Activated CD4-positive, alpha-beta T cell treated with anti-CD3 and anti-CD28 coated beads, Interleukin-2, amount 10 ng/mL, durations not matched to agents 7 days and 5 days (primary cell): Measurements from ENCODE around the gene PTPMT1. TPM values are rescaled to one million over a fixed set of nuclear protein-coding genes. Genes with fewer than 3 reads are reported as not detected.
"Not testable (repeated sequence)": the region's sequence is repeated elsewhere in the genome, so short reads cannot be mapped to it uniquely, and the experiment has no call there.

Experiments
- CTCF ChIA-PET: fragments of 350-600 bp; sonication (Branson Sonifier 250); formaldehyde crosslinking; loops from one replicate; lab custom pipeline; 2021; ENCODE audit warnings: antibody characterized with exemption; lab: Charles Lee
- POLR2A ChIA-PET: fragments of 350-600 bp; sonication (Branson Sonifier 250); formaldehyde crosslinking; loops from one replicate; lab custom pipeline; 2021; ENCODE audit warnings: antibody characterized with exemption; lab: Charles Lee
- DNase-seq: peaks from one replicate; pipeline ENCODE4 v3.0.0-alpha.2; 2020
- H3K27ac Mint-ChIP-seq: one replicate; pipeline ENCODE4 v1.8.0; 2021; ENCODE audit warnings: mild to moderate bottlenecking, moderate library complexity, mixed read lengths
- H3K27me3 Mint-ChIP-seq: one replicate; pipeline ENCODE4 v1.8.0; 2021; ENCODE audit warnings: mixed read lengths
- H3K36me3 Mint-ChIP-seq: one replicate; pipeline ENCODE4 v1.8.0; 2021; ENCODE audit warnings: low read depth, mixed read lengths
- H3K4me1 Mint-ChIP-seq: one replicate; pipeline ENCODE4 v1.8.0; 2021; ENCODE audit warnings: mixed read lengths
- H3K4me3 Mint-ChIP-seq: one replicate; pipeline ENCODE4 v1.8.0; 2021; ENCODE audit warnings: mild to moderate bottlenecking, moderate library complexity, mixed read lengths
- H3K9me3 Mint-ChIP-seq: one replicate; pipeline ENCODE4 v1.8.0; 2021; ENCODE audit warnings: mixed read lengths
- total RNA-seq, 2 experiments: library from RNA; stranded (reverse); gene quantifications; one replicate each; pipeline ENCODE4 v1.2.3, GENCODE V29; 2021

PTPMT1 gene, protein sequence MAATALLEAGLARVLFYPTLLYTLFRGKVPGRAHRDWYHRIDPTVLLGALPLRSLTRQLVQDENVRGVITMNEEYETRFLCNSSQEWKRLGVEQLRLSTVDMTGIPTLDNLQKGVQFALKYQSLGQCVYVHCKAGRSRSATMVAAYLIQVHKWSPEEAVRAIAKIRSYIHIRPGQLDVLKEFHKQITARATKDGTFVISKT
- total RNA-seq = 10 to 100 TPM; 34.2 to 40.5 TPM

- H3K27ac Mint-ChIP-seq = peak within 1 kb of the TSS; percentile 89
- DNase-seq = peak; percentile 70
- H3K9me3 Mint-ChIP-seq = no peaks in the 10 kb centered on the region
- peaks cover 30% of the 10 kb centered on the region for H3K4me1 Mint-ChIP-seq
- ChIA-PET CTCF (interaction anchor here (1.7 to 2.9 kb wide), 3 partner anchors 11 to 49 kb away, joined by 3 to 14 read pairs (median 8); partner anchors contain the start of gene CELF1), POLR2A (interaction anchor here (1.0 kb wide), 1 partner anchor 12 kb away, joined by 3 read pairs; no protein-coding TSS in a partner anchor)
- peaks cover 7% of the 10 kb centered on the region for H3K36me3 Mint-ChIP-seq
- H3K27me3 Mint-ChIP-seq = no peaks in the 10 kb centered on the region
- peak within 1 kb of the TSS; percentile 81 for H3K4me3 Mint-ChIP-seq
Measured at GRCh38 chr11:47565340-47566148, at the start of gene PTPMT1. Gene PTPMT1, plus strand, starts transcription at chr11:47565599. Its CDS starts 24 bp downstream, at chr11:47565623.

DNA sequence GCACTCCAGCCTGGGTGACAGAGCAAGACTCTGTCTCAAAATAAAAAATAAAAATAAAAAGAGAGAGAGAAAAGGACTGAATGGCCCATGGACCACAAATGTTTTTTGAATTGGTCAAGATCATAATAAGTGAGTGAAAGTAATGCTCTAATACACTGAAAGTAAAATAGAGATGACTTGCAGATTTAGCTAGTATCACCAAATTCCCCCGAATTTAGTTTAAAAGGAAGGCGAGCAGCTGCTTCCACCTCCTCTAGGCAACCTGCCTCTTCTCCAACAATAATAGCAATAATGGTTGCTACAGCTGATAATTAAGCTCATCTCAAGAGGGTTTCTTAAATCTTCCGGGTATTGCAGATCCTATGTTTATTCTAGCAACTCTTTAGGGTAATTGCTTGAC is 49.2 kb upstream of the PTPMT1 start:
- Mint-ChIP-seq H3K27me3 (no peaks in the 10 kb centered on the region), H3K36me3 (peaks cover 15% of the 10 kb centered on the region), H3K27ac (no peak overlapping the region), H3K9me3 (no peaks in the 10 kb centered on the region), H3K4me3 (no peak overlapping the region), H3K4me1 (peaks cover 69% of the 10 kb centered on the region)
- ChIA-PET POLR2A (no interaction called here), CTCF (interaction anchor here (0.6 to 2.6 kb wide), 6 partner anchors 17 to 670 kb away, joined by 3 to 11 read pairs (median 3); no protein-coding TSS in a partner anchor)
- no peak for DNase-seq

- H3K27ac Mint-ChIP-seq = no peak overlapping the region
- H3K4me3 Mint-ChIP-seq = no peak overlapping the region
- no peaks in the 10 kb centered on the region for H3K27me3 Mint-ChIP-seq
- ChIA-PET CTCF (interaction anchor here (0.6 to 3.3 kb wide), 13 partner anchors 7 to 105 kb away, joined by 3 to 15 read pairs (median 5); no protein-coding TSS in a partner anchor), POLR2A (no interaction called here)
- DNase-seq = no peak
- H3K9me3 Mint-ChIP-seq = no peaks in the 10 kb centered on the region
- H3K36me3 Mint-ChIP-seq = peaks cover 11% of the 10 kb centered on the region
- H3K4me1 Mint-ChIP-seq = peaks cover 69% of the 10 kb centered on the region
Measured at GRCh38 chr11:47516984-47517853, 48.2 kb upstream of the PTPMT1 start.

- Mint-ChIP-seq H3K36me3 (peaks cover 11% of the 10 kb centered on the region), H3K4me1 (peaks cover 69% of the 10 kb centered on the region), H3K4me3 (no peak overlapping the region), H3K9me3 (no peaks in the 10 kb centered on the region), H3K27ac (peak overlapping the region; percentile 60), H3K27me3 (no peaks in the 10 kb centered on the region)
- DNase-seq = no peak
- ChIA-PET POLR2A (no interaction called here), CTCF (interaction anchor here (1.0 to 3.3 kb wide), 4 partner anchors 9 to 51 kb away, joined by 3 to 15 read pairs (median 4); no protein-coding TSS in a partner anchor)
Measured at GRCh38 chr11:47518212-47518964, 47.0 kb upstream of the PTPMT1 start.

DNA sequence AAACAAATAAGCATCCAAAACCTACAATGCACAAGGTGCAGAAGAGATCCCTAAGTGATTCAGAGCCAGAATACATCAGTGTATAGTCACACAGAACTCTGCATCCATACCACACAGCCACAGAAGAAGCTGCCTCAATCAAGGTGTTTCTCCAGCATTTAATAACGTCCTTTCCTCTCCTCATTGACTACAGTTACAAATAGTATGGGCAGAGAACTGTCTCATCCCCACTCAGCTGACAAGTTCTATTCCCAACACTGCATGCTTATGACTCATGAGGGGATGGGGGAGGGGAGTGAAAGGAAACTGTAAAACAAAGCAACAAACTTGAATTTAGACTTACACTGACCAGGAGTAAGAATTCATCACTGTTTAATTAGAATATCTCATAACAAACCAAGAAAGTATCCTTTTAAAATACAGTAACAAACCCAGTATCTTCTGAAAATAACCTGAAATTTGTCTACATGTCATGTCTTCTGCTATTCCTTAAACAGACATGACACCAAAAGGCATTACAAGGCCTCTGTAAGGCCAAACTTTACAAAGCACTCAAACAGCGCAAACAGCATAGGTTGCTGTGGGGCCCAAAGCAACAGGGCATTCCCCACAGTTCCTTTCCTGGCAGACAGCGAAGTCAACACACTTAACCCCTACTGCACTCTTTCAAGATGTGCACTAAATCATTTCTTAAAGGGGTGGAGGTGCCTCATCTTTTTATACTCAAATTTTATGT is 41.7 kb upstream of the PTPMT1 start:
- H3K36me3 Mint-ChIP-seq = peaks cover 9% of the 10 kb centered on the region
- peak overlapping the region; percentile 9 for H3K4me3 Mint-ChIP-seq
- ChIA-PET POLR2A (interaction anchor here (0.7 kb wide), 1 partner anchor 45 kb away, joined by 4 read pairs; no protein-coding TSS in a partner anchor), CTCF (interaction anchor here (0.6 to 1.7 kb wide), 3 partner anchors 9 to 30 kb away, joined by 3 to 5 read pairs (median 4); no protein-coding TSS in a partner anchor)
- H3K9me3 Mint-ChIP-seq = no peaks in the 10 kb centered on the region
- peak; percentile 41 for DNase-seq
- peak overlapping the region; percentile 77 for H3K27ac Mint-ChIP-seq
- peaks cover 66% of the 10 kb centered on the region for H3K4me1 Mint-ChIP-seq
- H3K27me3 Mint-ChIP-seq = no peaks in the 10 kb centered on the region

DNA sequence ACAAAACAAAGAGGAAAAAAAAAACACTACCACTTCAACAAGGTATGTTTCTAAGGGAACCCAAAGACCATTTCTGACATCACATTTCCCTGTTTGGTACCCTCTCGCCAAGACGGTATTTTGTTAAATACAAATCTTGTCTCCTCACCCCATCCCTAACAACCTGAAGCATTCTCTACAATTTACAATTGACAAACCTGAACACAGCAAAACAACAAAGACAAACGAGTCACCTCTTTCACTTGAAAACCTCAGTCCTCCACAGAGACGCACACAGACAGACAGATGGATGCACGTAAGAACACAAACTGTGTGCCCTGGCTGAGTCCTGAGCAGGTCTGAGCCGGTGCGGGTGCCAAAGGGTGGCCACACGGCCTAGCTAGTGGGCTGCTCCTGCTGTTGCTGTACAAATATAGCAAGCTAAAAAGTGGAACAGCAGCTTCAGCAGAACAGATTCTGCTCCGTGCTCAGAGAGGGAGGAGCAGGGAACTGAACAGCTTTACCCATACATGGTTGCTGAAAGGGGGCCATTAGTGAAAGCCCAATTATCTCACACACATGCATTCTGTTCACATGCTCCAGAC is 41.0 kb upstream of the PTPMT1 start:
- DNase-seq = peak; percentile 11
- no peaks in the 10 kb centered on the region for H3K27me3 Mint-ChIP-seq
- peaks cover 60% of the 10 kb centered on the region for H3K4me1 Mint-ChIP-seq
- H3K36me3 Mint-ChIP-seq = peaks cover 9% of the 10 kb centered on the region
- H3K4me3 Mint-ChIP-seq = peak overlapping the region; percentile 31
- H3K9me3 Mint-ChIP-seq = no peaks in the 10 kb centered on the region
- ChIA-PET POLR2A (no interaction called here), CTCF (interaction anchor here (0.5 to 1.1 kb wide), 4 partner anchors 12 to 42 kb away, joined by 3 to 4 read pairs (median 3); no protein-coding TSS in a partner anchor)
- H3K27ac Mint-ChIP-seq = peak overlapping the region; percentile 77

GRCh38 chr11:47526032-47526431 is 39.4 kb upstream of the PTPMT1 start:
- POLR2A ChIA-PET = not testable (repeated sequence)

GRCh38 chr11:47527186-47527585 is 38.2 kb upstream of the PTPMT1 start:
- ChIA-PET CTCF (interaction anchor here (1.6 kb wide), 1 partner anchor 11 kb away, joined by 8 read pairs; no protein-coding TSS in a partner anchor), POLR2A (no interaction called here)
- no peaks in the 10 kb centered on the region for H3K27me3 Mint-ChIP-seq
- H3K36me3 Mint-ChIP-seq = peaks cover 6% of the 10 kb centered on the region
- H3K9me3 Mint-ChIP-seq = no peaks in the 10 kb centered on the region
- DNase-seq = no peak
- no peak overlapping the region for H3K27ac Mint-ChIP-seq
- no peak overlapping the region for H3K4me3 Mint-ChIP-seq
- peaks cover 49% of the 10 kb centered on the region for H3K4me1 Mint-ChIP-seq

More at GRCh38 chr11:47526032-47526431, 39.4 kb upstream of the PTPMT1 start:
- H3K27me3 Mint-ChIP-seq, H3K9me3 Mint-ChIP-seq, CTCF ChIA-PET, H3K4me3 Mint-ChIP-seq, H3K36me3 Mint-ChIP-seq, H3K27ac Mint-ChIP-seq, DNase-seq: not testable (repeated sequence)
- peaks cover 55% of the 10 kb centered on the region for H3K4me1 Mint-ChIP-seq

DNA sequence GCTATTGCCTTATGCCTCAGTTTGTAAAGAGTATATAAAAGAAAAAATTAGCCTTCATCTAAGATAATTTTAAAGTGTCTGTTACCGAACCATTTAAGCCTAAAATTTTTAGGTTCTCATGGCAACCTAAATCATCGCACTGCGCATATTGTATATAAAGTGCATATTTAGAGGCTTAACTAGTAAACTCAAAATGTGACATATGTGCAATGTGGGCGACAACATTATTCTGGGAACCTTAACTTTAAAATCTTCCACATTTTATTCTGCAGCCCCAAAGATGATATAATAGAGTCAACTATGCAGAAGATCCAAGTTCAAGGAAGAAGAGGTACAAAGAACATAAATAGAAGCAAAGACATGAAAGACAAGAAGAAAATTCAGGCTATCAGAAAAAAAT is 35.4 kb upstream of the PTPMT1 start:
- H3K27me3 Mint-ChIP-seq = no peaks in the 10 kb centered on the region
- no peaks in the 10 kb centered on the region for H3K9me3 Mint-ChIP-seq
- H3K4me3 Mint-ChIP-seq = no peak overlapping the region
- CTCF ChIA-PET = interaction anchor here (1.4 kb wide), 1 partner anchor 20 kb away, joined by 4 read pairs; no protein-coding TSS in a partner anchor
- peaks cover 9% of the 10 kb centered on the region for H3K36me3 Mint-ChIP-seq
- H3K4me1 Mint-ChIP-seq = peaks cover 30% of the 10 kb centered on the region
- no peak overlapping the region for H3K27ac Mint-ChIP-seq
- no peak for DNase-seq
- POLR2A ChIA-PET = no interaction called here

DNA sequence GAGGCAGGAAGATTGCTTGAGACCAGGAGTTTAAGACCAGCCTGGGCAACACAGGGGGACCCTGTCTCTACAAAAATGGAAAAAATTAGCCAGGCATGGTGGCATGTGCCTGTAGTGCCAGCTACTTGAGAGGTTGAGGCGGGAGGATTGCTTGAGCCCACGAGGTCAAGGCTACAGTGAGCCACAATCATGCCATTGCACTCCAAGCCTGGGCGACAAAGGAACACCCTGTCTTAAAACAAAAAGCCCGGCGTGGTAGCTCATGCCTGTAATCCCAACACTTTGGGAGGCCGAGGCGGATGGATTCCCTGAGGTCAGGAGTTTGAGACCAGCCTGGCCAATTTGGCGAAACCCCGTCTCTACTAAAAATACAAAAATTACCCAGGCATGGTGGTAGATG is 34.7 kb upstream of the PTPMT1 start:
- peaks cover 26% of the 10 kb centered on the region for H3K4me1 Mint-ChIP-seq
- POLR2A ChIA-PET, DNase-seq, H3K4me3 Mint-ChIP-seq, H3K27ac Mint-ChIP-seq, H3K9me3 Mint-ChIP-seq, H3K27me3 Mint-ChIP-seq: not testable (repeated sequence)
- peaks cover 11% of the 10 kb centered on the region for H3K36me3 Mint-ChIP-seq
- CTCF ChIA-PET = interaction anchor here (1.2 to 4.0 kb wide), 4 partner anchors 10 to 22 kb away, joined by 5 to 16 read pairs (median 5); partner anchors contain the start of gene CELF1
